Measurements from ENCODE around the gene GEMIN7.

The GEMIN7 gene

GRCh38 chr19:45061965-45062364, 17.1 kb upstream of the GEMIN7 start:
- no peak for DNase-seq (ENCODE audit: low spot score)

DNA sequence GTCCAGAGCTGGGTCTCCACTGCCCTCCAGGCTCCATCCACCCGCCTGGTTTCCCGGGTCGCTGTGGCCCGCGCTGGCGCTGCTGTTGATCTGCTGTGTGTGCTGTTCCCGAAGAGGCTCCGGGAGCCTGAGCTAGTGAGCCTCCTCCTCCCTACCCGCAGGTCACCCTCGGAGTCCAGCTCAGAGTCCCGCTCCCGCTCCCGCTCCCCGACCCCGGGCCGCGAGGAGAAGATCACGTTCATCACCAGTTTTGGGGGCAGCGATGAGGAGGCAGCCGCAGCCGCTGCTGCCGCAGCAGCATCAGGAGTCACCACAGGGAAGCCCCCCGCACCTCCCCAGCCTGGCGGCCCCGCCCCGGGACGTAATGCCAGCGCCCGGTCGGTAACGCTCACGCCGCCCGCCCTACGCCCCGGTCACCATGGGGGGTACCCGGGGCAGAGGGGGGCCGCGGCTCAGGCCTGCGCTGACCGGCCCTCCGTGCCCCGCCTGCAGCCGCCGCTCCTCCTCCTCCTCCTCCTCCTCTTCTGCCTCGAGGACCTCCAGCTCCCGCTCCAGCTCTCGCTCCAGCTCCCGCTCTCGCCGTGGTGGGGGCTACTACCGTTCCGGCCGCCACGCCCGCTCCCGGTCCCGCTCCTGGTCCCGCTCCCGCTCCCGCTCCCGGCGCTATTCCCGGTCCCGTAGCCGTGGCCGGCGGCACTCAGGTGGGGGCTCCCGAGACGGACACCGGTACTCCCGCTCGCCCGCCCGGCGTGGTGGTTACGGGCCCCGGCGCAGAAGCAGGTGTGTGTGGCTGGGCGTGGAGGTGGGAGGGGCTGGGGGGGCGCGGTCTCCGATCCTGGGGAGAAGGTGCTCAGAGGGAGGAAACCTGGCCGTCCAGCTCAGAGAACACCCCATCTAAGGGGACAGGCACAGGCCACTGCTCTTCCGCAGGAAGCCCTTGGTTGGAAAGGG, 14.9 kb upstream of the GEMIN7 start:
- no peak for DNase-seq (ENCODE audit: low spot score)

- DNase-seq (ENCODE audit: low spot score) = no peak
Observed at GRCh38 chr19:45066921-45067661, 12.0 kb upstream of the GEMIN7 start.

GRCh38 chr19:45068041-45068440, 11.0 kb upstream of the GEMIN7 start:
- DNase-seq (ENCODE audit: low spot score) = no peak

DNA sequence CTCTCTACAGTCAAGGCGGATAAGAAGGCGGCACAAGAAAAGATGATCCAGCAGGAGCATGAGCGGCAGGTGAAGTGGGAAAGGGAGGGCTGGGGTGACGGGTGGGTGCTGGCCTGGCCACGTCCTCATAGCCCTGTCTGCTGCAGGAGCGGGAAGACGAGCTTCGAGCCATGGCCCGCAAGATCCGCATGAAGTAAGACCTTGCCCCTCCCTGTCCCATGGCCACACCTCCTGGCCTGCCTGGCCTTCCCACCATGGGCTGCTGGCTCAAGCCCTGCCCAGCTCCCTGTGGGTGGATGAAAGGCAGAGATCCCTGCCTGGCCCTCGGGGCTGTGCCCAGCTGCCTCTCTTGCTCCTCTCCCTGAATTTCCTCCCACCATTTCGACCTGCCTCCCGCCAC, 10.0 kb upstream of the GEMIN7 start:
- DNase-seq (ENCODE audit: low spot score) = peak; percentile 30

DNA sequence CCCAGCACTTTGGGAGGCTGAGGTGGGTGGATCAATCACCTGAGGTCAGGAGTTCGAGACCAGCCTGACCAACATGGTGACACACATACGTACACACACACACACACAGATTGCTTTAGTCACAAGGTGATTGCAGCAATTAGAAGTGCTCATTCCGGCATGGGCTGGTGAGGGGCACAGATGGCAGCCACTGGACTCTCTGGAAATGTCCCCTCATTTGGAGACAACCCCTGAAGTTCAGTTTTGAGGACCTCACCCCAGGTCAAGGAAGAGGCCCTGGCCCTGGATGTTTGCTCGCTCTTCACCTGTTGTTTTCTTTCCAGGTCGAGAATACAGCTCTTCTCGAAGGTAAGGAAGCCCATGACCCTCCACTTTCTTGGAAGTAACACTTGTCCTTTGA, 8.8 kb upstream of the GEMIN7 start:
- no peak for DNase-seq (ENCODE audit: low spot score)

GRCh38 chr19:45070861-45071544, 8.1 kb upstream of the GEMIN7 start:
- no peak for DNase-seq (ENCODE audit: low spot score)

- DNase-seq (ENCODE audit: low spot score) = no peak
Observed at GRCh38 chr19:45071545-45071938, 7.5 kb upstream of the GEMIN7 start.

DNA sequence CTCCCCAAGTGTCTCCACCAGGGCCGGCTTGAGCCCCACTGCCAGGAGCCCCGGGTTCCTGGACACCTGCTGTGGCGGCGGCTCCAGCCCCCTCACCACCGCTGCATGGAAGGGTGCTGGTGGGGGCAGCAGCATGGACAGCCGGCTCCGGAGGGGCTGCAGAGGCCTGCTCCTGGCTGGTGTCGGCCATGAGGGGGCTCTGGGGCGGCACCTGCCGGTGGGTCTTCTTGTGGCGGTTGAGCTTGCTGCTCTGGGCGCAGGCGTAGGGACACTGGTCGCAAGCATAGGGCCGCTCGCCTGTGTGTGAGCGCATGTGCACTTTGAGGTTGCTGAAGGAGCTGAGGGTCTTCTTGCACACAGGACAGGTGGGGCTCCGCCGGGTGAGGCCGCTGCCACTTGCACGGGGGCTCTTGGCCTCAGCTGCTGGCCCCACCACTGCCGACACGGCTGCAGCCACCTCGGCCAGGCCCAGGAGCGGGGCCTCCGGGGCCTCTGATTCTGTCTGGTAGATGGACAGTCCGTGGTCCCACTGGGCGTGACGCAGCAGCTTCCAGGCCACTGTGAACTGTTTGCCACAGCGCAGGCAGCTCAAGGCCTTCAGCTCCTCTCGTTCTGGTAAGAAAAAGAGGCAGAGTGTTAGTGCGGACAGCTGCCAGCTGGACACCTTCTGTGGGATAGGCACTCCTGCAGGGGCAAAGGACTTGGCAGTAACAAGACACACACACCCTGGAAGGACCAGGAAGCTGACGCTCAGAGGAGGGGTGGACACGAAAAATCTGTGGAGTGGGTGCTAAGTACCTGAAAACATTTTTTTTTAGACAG, 6.9 kb upstream of the GEMIN7 start:
- no peak for DNase-seq (ENCODE audit: low spot score)

DNA sequence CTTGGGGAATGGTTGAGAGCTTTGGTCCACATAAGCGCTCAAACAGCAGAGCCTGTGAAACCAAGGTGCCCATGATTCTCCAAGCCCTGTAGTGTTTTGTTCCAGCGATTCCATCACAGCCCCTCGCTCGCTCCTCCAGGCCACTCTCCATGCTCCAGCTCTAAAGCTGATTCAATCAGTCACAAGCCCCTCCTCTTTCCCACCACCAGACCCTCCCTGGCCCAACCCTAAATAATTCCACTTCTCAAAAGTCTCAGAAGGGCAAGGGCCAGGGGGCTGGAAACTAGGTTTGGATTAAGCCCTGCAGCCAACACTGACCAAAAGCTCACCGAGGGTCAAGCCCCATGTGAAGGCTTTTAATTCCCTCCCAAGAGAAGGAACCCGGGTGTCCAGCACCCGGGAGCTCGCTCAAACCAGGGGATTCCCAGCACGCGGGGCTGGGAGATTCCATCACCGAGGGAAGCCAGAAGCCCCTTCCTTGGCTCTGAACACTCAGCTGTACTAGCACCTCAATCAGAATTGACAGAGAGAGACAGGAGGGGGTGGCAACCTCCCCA, 4.2 kb upstream of the GEMIN7 start:
- no peak for DNase-seq (ENCODE audit: low spot score)

DNA sequence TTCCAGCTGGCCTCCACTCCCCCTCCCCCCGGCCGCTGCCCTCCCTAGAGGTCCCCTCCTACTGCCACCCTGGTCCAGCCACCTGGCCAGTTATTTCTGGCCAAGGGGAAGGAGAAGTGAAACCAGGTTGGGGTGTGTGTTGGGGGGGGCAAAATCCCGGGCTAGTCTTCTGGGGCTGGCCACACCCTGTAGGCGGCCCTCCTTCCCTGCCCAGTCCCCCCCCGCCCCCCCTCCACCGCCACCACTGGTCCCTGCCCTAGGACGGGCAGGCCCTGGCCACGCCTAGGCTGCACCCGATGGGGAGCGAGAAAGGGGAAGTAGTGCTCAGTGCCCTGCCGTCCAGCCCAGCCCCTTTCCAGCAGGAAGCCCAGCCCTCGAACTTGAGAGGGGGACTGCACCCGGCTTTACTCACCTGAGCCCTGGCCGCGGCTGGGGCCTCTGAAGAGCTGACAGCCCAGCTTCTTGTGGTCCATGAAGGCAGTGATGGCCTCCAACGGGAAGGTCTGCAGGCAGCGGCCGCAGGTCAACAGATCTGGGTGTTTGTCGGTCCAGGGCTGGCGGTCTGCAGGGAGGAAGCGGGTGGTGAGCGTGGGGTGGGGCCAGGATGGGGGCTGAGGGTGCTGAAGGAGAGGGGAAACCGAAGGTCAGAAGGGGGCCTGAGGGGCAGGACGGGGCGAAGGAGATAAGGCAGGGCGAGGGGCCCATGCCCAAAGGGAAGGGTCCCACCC, 3.6 kb upstream of the GEMIN7 start:
- DNase-seq (ENCODE audit: low spot score) = peak; percentile 92

DNA sequence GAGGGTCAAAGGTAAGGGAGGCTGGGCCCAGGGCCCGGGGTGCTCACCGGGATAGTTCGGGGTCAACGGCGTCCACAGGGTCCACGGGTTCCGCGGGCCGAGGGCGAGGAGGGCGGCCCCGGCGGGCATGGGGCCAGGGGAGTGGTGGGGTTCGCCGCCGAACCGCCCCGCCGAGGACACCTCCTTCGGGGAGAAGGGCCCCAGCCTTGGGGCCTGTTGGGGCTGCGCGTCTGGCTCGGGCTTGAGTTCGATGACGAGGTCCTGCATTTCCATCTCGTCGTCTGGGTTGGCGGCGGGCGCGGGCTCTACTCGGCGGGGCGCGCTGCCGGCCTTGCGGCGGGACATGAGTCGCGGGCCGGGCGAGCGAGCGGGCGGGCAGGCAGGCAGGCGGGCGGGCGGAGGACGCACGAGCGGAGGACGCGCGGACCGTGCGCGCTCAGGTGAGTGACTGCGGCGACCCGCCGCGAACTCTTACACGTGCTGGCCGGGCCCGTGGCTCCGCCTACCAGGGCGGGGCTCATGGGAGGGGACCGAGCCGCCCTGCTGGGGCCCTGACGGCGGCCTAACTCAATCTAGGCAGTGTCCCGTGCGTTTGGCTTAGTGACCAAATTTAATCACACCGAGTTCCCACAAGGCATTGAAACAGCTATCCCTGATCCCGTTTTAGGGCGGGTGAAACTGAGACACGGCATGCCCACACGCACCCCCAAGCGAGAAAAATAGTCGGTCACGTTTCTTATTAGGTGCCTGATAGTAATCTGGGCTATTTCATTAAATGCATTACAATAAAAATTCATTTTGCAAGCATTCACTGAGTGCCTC, 2.8 kb upstream of the GEMIN7 start, which contains the start of gene ZNF296:
ZNF296 (minus strand) TSS at position 450 of the 822 bp plus-strand sequence; CDS start at position 345, 105 bp downstream.
- DNase-seq (ENCODE audit: low spot score) = peak; percentile 91

- peak; percentile 25 for DNase-seq (ENCODE audit: low spot score)
Observed at GRCh38 chr19:45076851-45077730, 2.0 kb upstream of the GEMIN7 start.

DNA sequence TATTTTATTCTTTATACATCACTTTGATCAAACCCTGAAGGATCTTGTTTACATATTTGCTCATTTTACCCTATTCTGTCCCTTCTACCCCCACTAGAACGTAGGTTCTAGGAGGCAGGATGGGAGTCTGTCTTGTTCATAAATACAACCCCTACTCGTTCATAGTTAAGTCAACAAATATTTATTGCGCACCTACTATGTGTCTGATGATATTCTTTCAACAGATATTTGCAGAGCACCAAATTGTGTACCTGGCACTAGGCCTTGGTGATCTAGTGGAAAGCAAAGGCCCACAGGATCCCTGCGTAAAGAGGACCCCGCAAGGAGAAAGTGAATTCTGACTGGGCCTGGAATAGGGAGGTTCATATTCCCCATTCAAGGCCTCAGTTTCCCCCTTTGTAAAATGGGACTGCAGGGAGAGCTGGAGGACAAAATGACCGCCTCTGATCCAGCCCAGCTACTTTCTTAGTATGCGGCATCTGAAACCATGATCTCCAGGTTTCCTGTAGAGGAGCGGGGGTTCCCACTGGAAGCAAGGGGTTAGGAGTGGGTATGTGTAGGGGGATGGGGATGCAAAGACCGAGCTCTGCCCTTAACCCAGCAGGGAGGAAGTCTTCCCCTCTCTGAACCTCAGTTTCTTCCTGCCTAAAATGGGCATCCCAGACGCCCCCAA, 534 bp upstream of the GEMIN7 start:
- no peak for DNase-seq (ENCODE audit: low spot score)

DNA sequence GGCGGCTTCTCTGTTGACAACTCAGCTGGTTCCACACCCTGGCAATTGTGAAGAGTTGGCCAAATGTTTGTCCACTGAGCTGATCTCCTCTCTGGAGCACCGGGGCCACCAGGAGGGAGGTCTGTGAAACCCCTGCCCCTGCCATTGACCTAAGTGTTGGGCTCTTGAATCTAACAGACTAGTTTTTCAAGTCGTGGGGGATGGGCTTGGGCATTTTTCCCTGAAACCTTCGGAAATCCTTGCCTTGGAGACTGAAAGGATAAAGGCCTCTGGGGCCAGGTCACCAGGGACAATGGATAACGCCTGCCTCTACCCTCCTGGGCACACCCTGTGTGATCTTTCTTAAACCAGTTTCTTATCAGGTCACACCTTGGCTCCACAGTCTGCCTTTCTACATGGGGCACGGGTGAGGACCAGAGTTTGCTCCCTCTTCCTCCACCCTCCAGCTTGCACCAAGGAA, 881 bp downstream of the GEMIN7 start:
- no peak for DNase-seq (ENCODE audit: low spot score)

GRCh38 chr19:45082170-45082569, 3.1 kb downstream of the GEMIN7 start:
- no peak for DNase-seq (ENCODE audit: low spot score)

- no peak for DNase-seq (ENCODE audit: low spot score)
Observed at GRCh38 chr19:45086480-45086879, 7.4 kb downstream of the GEMIN7 start.

DNA sequence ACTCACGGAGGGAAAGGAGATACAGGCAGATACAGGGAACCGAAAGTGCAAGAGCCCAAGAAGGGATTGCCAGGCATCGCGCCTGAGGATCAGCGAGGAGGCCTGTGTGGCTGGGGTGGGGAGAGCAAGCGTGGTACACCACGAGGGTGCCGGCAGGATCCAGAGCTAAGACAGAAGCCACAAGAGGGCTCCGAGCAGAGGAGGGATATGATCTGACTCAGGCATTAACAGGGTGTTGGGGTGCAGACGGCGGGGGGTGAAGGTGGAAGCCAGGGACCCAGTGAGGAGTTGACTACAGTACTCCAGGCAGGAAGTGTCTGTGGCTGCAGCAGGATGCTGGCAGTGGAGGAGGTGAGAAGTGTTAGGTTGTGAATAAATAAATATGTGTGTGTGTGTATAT, 8.5 kb downstream of the GEMIN7 start:
- no peak for DNase-seq (ENCODE audit: low spot score)
